Measurements from ENCODE around the gene SLC6A13.

GRCh38 chr12:208813-209212, 53.8 kb downstream of the SLC6A13 start:
- TF ChIP-seq CTCF (IDR thresholded peaks at IDR 0.05) (no peak), POLR2AphosphoS5 (IDR thresholded peaks at IDR 0.05) (no peak), POLR2A (IDR thresholded peaks at IDR 0.05) (no peak)
